ENCODE data around the gene ABHD16B. TPM values are rescaled to one million over a fixed set of nuclear protein-coding genes. Genes with fewer than 3 reads are reported as not detected.

ABHD16B gene
- total and polyA plus RNA-seq, 10 of the 15 experiments (the other 5 are each of a cell fraction or from before 2014, with no cell fraction given): 0.13 TPM; not detected in 9

DNA sequence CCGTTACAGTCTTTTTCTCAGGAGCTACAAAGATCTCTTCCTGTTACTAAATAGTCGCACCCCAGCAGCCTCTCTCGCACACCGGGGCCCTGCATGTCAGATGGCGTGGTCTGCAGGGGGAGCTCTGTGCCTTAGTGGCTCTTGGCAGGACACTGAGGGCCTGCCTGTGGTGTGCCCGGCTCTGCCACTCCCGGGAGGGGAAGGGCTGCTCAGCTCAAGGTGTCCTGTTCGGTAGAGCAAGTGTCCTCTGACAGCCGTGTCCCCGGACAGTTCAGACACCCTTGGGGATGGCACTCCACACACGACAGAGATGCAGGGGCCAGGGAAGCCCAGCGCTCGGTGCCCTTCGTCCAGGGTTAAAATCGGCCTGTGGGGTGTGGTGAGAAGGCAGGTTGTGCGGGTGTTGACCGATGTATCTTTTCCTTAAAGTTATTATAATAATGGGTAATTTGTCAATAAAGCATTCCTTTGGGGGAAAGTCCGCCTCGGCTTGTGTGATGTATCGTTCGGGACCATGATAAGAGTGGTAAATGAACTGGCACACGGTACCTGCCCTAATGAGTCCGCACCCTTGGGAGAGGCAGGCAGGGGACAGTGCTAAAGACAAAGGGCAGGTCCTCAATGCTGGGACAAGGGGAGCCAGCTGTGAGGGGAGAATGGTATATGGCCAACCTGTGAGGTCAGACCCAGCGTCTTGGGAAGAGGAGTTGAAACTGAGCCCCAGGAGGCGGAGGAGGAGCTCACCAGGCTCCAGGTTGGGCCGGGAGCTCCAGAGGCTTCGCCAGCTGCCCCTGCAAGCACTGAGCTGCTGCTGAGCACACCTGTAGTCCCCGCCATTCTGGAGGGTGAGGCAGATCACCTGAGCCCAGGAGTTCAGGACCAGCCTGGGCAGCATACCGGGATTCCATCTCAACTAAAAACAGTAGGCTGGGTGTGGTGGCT, 30.0 kb downstream of the ABHD16B start:
- FAIRE-seq: no peak
- Histone ChIP-seq H3K4me3 (no peak overlapping the region), H3K27me3 (replicated peaks in 1 of 2; ENCODE audit: control insufficient read depth in 2 of 2, insufficient read depth in 2 of 2, low read length in 1 of 2) (no peaks in the 10 kb centered on the region), H3K9me3 (replicated peaks; ENCODE audit: control insufficient read depth, insufficient read depth, low read length) (no peaks in the 10 kb centered on the region), H3K4me2 (ENCODE audit: control insufficient read depth, insufficient read depth) (no peak overlapping the region), H2AFZ (ENCODE audit: control insufficient read depth, low read depth, low read length) (no peak overlapping the region), H3K79me2 (ENCODE audit: control insufficient read depth, insufficient read depth, low read length) (peaks cover 12% of the 10 kb centered on the region), H3K27ac (ENCODE audit: control insufficient read depth, insufficient read depth) (no peak overlapping the region), H3K36me3 (ENCODE audit: control insufficient read depth in 2 of 2, insufficient read depth in 2 of 2, low read length in 1 of 2) (peaks cover 12 to 15% of the 10 kb centered on the region in 2 experiments), H4K20me1 (ENCODE audit: control insufficient read depth, insufficient read depth) (peaks cover 2% of the 10 kb centered on the region; the same call in 1 of the 2 replicates), H3K4me1 (ENCODE audit: control insufficient read depth, insufficient read depth, low read length) (peaks cover under 1% of the 10 kb centered on the region), H3K9ac (ENCODE audit: control insufficient read depth, insufficient read depth, low read length) (no peak overlapping the region)
- no peak for DNase-seq (ENCODE audit: low read depth, low spot score)
- in situ Hi-C loops (cut with MboI) (no loop called here), intact Hi-C loops (cut with micrococcal nuclease; ENCODE audit: unreplicated experiment) (no loop called here)
- WGBS (ENCODE audit: insufficient coverage, insufficient replicate concordance, low lambda C conversion rate, missing lambda C conversion rate): 93% methylated on average over 29 of the region's 29 CpGs
- BruUV-seq (replicated peaks): no TSS peak
- POLR2A ChIA-PET: interaction anchor here (0.7 kb wide), 1 partner anchor 190 kb away, joined by 4 read pairs; no protein-coding TSS in a partner anchor
- no peak for ATAC-seq
- SMC1A ChIA-PET (ENCODE audit: uncharacterized antibody, unreplicated experiment): no interaction called here
- CTCF ChIA-PET: interaction anchor here (0.6 kb wide), 1 partner anchor 165 kb away, joined by 3 read pairs; no protein-coding TSS in a partner anchor
- TF ChIP-seq, protein P1, sequence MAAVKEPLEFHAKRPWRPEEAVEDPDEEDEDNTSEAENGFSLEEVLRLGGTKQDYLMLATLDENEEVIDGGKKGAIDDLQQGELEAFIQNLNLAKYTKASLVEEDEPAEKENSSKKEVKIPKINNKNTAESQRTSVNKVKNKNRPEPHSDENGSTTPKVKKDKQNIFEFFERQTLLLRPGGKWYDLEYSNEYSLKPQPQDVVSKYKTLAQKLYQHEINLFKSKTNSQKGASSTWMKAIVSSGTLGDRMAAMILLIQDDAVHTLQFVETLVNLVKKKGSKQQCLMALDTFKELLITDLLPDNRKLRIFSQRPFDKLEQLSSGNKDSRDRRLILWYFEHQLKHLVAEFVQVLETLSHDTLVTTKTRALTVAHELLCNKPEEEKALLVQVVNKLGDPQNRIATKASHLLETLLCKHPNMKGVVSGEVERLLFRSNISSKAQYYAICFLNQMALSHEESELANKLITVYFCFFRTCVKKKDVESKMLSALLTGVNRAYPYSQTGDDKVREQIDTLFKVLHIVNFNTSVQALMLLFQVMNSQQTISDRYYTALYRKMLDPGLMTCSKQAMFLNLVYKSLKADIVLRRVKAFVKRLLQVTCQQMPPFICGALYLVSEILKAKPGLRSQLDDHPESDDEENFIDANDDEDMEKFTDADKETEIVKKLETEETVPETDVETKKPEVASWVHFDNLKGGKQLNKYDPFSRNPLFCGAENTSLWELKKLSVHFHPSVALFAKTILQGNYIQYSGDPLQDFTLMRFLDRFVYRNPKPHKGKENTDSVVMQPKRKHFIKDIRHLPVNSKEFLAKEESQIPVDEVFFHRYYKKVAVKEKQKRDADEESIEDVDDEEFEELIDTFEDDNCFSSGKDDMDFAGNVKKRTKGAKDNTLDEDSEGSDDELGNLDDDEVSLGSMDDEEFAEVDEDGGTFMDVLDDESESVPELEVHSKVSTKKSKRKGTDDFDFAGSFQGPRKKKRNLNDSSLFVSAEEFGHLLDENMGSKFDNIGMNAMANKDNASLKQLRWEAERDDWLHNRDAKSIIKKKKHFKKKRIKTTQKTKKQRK (IDR thresholded peaks at IDR 0.05; ENCODE audit: low read depth, low read length): no peak
- TF ChIP-seq BCL11A (IDR thresholded peaks at IDR 0.05; ENCODE audit: low read depth, low read length): no peak
- TF ChIP-seq SMARCA5 (IDR thresholded peaks at IDR 0.05): no peak
- no peak for TF ChIP-seq GATAD2B (conservative IDR thresholded peaks at IDR 0.05; ENCODE audit: low read depth)
- no peak for TF ChIP-seq ZNF622 (IDR thresholded peaks at IDR 0.05)
- RAD21 ChIA-PET (ENCODE audit: unreplicated experiment): no interaction called here
